ENCODE results near the gene CREG2.

Gene CREG2

GRCh38 chr2:101418460-101419095 is 31.3 kb upstream of the CREG2 start:
- TF ChIP-seq CTCF (conservative IDR thresholded peaks at IDR 0.05; ENCODE audit: low read length): no peak
- no peak for DNase-seq (ENCODE audit: low read depth)
- no peak overlapping the region for H3K4me3 ChIP-seq (ENCODE audit: low read length)

GRCh38 chr2:101416609-101417008 is 29.3 kb upstream of the CREG2 start:
- H3K4me3 ChIP-seq (ENCODE audit: low read length): no peak overlapping the region
- no peak for TF ChIP-seq CTCF (conservative IDR thresholded peaks at IDR 0.05; ENCODE audit: low read length)
- no peak for DNase-seq (ENCODE audit: low read depth)

- no peak for TF ChIP-seq CTCF (conservative IDR thresholded peaks at IDR 0.05; ENCODE audit: low read length)
- no peak overlapping the region for H3K4me3 ChIP-seq (ENCODE audit: low read length)
Measured at GRCh38 chr2:101415884-101416283, 28.6 kb upstream of the CREG2 start.

GRCh38 chr2:101415220-101415619 is 27.9 kb upstream of the CREG2 start:
- DNase-seq (ENCODE audit: low read depth): no peak
- no peak for TF ChIP-seq CTCF (conservative IDR thresholded peaks at IDR 0.05; ENCODE audit: low read length)
- H3K4me3 ChIP-seq (ENCODE audit: low read length): no peak overlapping the region

More at GRCh38 chr2:101415884-101416283, 28.6 kb upstream of the CREG2 start:
- no peak for DNase-seq (ENCODE audit: low read depth)

- TF ChIP-seq CTCF (conservative IDR thresholded peaks at IDR 0.05; ENCODE audit: low read length): no peak
- DNase-seq (ENCODE audit: low read depth): no peak
- no peak overlapping the region for H3K4me3 ChIP-seq (ENCODE audit: low read length)
Measured at GRCh38 chr2:101412092-101412694, 24.9 kb upstream of the CREG2 start.

GRCh38 chr2:101410746-101411145 is 23.4 kb upstream of the CREG2 start:
- H3K4me3 ChIP-seq (ENCODE audit: low read length): no peak overlapping the region
- TF ChIP-seq CTCF (conservative IDR thresholded peaks at IDR 0.05; ENCODE audit: low read length): no peak
- DNase-seq (ENCODE audit: low read depth): no peak

GRCh38 chr2:101410114-101410513 is 22.8 kb upstream of the CREG2 start:
- TF ChIP-seq CTCF (conservative IDR thresholded peaks at IDR 0.05; ENCODE audit: low read length): no peak

More at GRCh38 chr2:101410114-101410513, 22.8 kb upstream of the CREG2 start:
- no peak for DNase-seq (ENCODE audit: low read depth)
- no peak overlapping the region for H3K4me3 ChIP-seq (ENCODE audit: low read length)
